Measurements from ENCODE around the gene ARMH3. TPM values are rescaled to one million over a fixed set of nuclear protein-coding genes. Genes with fewer than 3 reads are reported as not detected.
A peak's percentile ranks its signal among the peaks of the same experiment; 100 is the strongest.

ARMH3 gene
- total RNA-seq, 1 experiment from 2014 or later, result 17.7 TPM

- no peak for DNase-seq (ENCODE audit: low spot score)
Measured at GRCh38 chr10:101895781-101896180, 160.2 kb downstream of the ARMH3 start.

- DNase-seq (ENCODE audit: low spot score), result no peak
Measured at GRCh38 chr10:101894742-101895141, 161.2 kb downstream of the ARMH3 start.

GRCh38 chr10:101894266-101894665, 161.7 kb downstream of the ARMH3 start:
- no peak for DNase-seq (ENCODE audit: low spot score)

GRCh38 chr10:101893510-101894120, 162.4 kb downstream of the ARMH3 start:
- no peak for DNase-seq (ENCODE audit: low spot score)

GRCh38 chr10:101892782-101893391, 163.1 kb downstream of the ARMH3 start:
- no peak for DNase-seq (ENCODE audit: low spot score)

- DNase-seq (ENCODE audit: low spot score), result peak; percentile 83
Measured at GRCh38 chr10:101889256-101890210, 166.4 kb downstream of the ARMH3 start.

- no peak for DNase-seq (ENCODE audit: low spot score)
Measured at GRCh38 chr10:101888251-101888949, 167.6 kb downstream of the ARMH3 start.

- no peak for DNase-seq (ENCODE audit: low spot score)
Measured at GRCh38 chr10:101887775-101888174, 168.2 kb downstream of the ARMH3 start.

GRCh38 chr10:101886521-101887312, 169.3 kb downstream of the ARMH3 start:
- DNase-seq (ENCODE audit: low spot score), result no peak

GRCh38 chr10:101881036-101881774, 174.8 kb downstream of the ARMH3 start:
- DNase-seq (ENCODE audit: low spot score), result no peak

- DNase-seq (ENCODE audit: low spot score), result no peak
Measured at GRCh38 chr10:101880232-101880573, 175.8 kb downstream of the ARMH3 start.

- DNase-seq (ENCODE audit: low spot score), result peak; percentile 78
Measured at GRCh38 chr10:101879456-101880231, 176.3 kb downstream of the ARMH3 start.

GRCh38 chr10:101878869-101879268, 177.1 kb downstream of the ARMH3 start:
- DNase-seq (ENCODE audit: low spot score), result no peak

- DNase-seq (ENCODE audit: low spot score), result no peak
Measured at GRCh38 chr10:101875068-101875688, 180.8 kb downstream of the ARMH3 start.

- no peak for DNase-seq (ENCODE audit: low spot score)
Measured at GRCh38 chr10:101874252-101874651, 181.7 kb downstream of the ARMH3 start.

- no peak for DNase-seq (ENCODE audit: low spot score)
Measured at GRCh38 chr10:101867931-101868330, 188.0 kb downstream of the ARMH3 start.

GRCh38 chr10:101859530-101859929, 196.4 kb downstream of the ARMH3 start:
- DNase-seq (ENCODE audit: low spot score), result no peak

GRCh38 chr10:101858723-101859500, 197.1 kb downstream of the ARMH3 start:
- no peak for DNase-seq (ENCODE audit: low spot score)

All from A172 (cell line).